Sigmoid colon (tissue), 4 donors: ENCODE data around the gene SHCBP1.

Source experiments
- CTCF ChIP-seq, 4 experiments: fragments of 450-650 bp in 3 of 4; fragments of 200-600 bp in 1 of 4; IDR thresholded peaks; one replicate each; pipeline ENCODE4 v1.5.1; 2016 to 2019; ENCODE audit warnings: antibody characterized with exemption in 4 of 4, mild to moderate bottlenecking in 3 of 4, moderate library complexity in 2 of 4
- POLR2A ChIP-seq, 2 donors: fragments of 450-650 bp; IDR thresholded peaks; one replicate each; pipeline ENCODE4 v1.6.1; 2016; ENCODE audit warnings: antibody characterized with exemption in 2 of 2, mild to moderate bottlenecking in 2 of 2, moderate library complexity in 2 of 2
- POLR2AphosphoS5 ChIP-seq, 4 donors: sonication (generic); formaldehyde crosslinking; IDR thresholded peaks; one replicate each; pipeline ENCODE4 v1.6.1; 2017; ENCODE audit warnings: antibody characterized with exemption in 4 of 4

GRCh38 chr16:46614006-46614405, 7.2 kb downstream of the SHCBP1 start:
- TF ChIP-seq POLR2A (IDR thresholded peaks at IDR 0.05), result no peak
- TF ChIP-seq CTCF (IDR thresholded peaks at IDR 0.05), result no peak
- TF ChIP-seq POLR2AphosphoS5 (IDR thresholded peaks at IDR 0.05), result no peak
